NCI-H2227 (cell line): ENCODE data around the gene AMBRA1.
A peak's percentile ranks its signal among the peaks of the same experiment; 100 is the strongest.

Source experiments
- DNase-seq: peaks from one replicate; lab custom pipeline; 2025; ENCODE audit not compliant: unreplicated experiment; lab: John Stamatoyannopoulos, UW

The AMBRA1 gene

GRCh38 chr11:46514370-46514769, 79.5 kb downstream of the AMBRA1 start:
- DNase-seq: no peak

GRCh38 chr11:46513934-46514342, 79.9 kb downstream of the AMBRA1 start:
- peak; percentile 84 for DNase-seq

GRCh38 chr11:46512261-46512881, 81.5 kb downstream of the AMBRA1 start:
- DNase-seq: no peak

GRCh38 chr11:46511342-46511741, 82.5 kb downstream of the AMBRA1 start:
- DNase-seq: no peak

- DNase-seq: no peak
Measured at GRCh38 chr11:46508360-46508759, 85.5 kb downstream of the AMBRA1 start.

- DNase-seq: no peak
Measured at GRCh38 chr11:46506483-46506791, 87.4 kb downstream of the AMBRA1 start.

- DNase-seq: no peak
Measured at GRCh38 chr11:46505741-46506482, 87.9 kb downstream of the AMBRA1 start.

- DNase-seq: no peak
Measured at GRCh38 chr11:46504817-46505613, 88.8 kb downstream of the AMBRA1 start.

GRCh38 chr11:46499821-46500220, 94.0 kb downstream of the AMBRA1 start:
- no peak for DNase-seq

- no peak for DNase-seq
Measured at GRCh38 chr11:46498968-46499367, 94.9 kb downstream of the AMBRA1 start.

- no peak for DNase-seq
Measured at GRCh38 chr11:46498179-46498578, 95.6 kb downstream of the AMBRA1 start.

- DNase-seq: no peak
Measured at GRCh38 chr11:46497498-46497897, 96.3 kb downstream of the AMBRA1 start.

- DNase-seq: no peak
Measured at GRCh38 chr11:46493791-46494190, 100.0 kb downstream of the AMBRA1 start.

GRCh38 chr11:46492532-46492931, 101.3 kb downstream of the AMBRA1 start:
- DNase-seq: no peak

GRCh38 chr11:46491661-46492330, 102.0 kb downstream of the AMBRA1 start:
- DNase-seq: no peak

- peak; percentile 81 for DNase-seq
Measured at GRCh38 chr11:46490666-46491065, 103.2 kb downstream of the AMBRA1 start.

GRCh38 chr11:46489656-46490560, 103.9 kb downstream of the AMBRA1 start:
- DNase-seq: peak; percentile 61

GRCh38 chr11:46485856-46486443, 107.9 kb downstream of the AMBRA1 start:
- DNase-seq: no peak

- no peak for DNase-seq
Measured at GRCh38 chr11:46484101-46484500, 109.7 kb downstream of the AMBRA1 start.

GRCh38 chr11:46480909-46481308, 112.9 kb downstream of the AMBRA1 start:
- no peak for DNase-seq
